Posterior vena cava (tissue), 2 donors: ENCODE measurements around the gene UACA. TPM values are rescaled to one million over a fixed set of nuclear protein-coding genes. Genes with fewer than 3 reads are reported as not detected.

Source experiments
- DNase-seq: peaks from one replicate; pipeline ENCODE4 v3.0.0-alpha.2; 2020; ENCODE audit warnings: low spot score
- intact Hi-C, 2 donors: fragments of 100-400 bp; cut with DNase I; formaldehyde crosslinking; loops; one replicate each; pipeline versions ENCODE4 v1.14.1 to v1.14.2; 2022 to 2023
- total RNA-seq, 2 donors: library from RNA; stranded (reverse); fragmentation: NEBNext Ultra II Directional; extraction: Animal tissue kit (Norgen Biotek cat#: 25700); gene quantifications; one replicate each; pipeline ENCODE4 v1.2.1, GENCODE V29; 2021
- donor health status: DM: yes; HTN: yes; CAD: no.
- donor health status: DM: yes; HTN: yes; CAD: no.

UACA gene
- total RNA-seq, 2 donors from 2014 or later, result 86.6 to 114 TPM

GRCh38 chr15:70646169-70646568, 117.2 kb downstream of the UACA start:
- DNase-seq, result no peak
- intact Hi-C loops, result no loop called here

GRCh38 chr15:70643783-70644125, 119.6 kb downstream of the UACA start:
- DNase-seq, result no peak
- intact Hi-C loops, result no loop called here

DNA sequence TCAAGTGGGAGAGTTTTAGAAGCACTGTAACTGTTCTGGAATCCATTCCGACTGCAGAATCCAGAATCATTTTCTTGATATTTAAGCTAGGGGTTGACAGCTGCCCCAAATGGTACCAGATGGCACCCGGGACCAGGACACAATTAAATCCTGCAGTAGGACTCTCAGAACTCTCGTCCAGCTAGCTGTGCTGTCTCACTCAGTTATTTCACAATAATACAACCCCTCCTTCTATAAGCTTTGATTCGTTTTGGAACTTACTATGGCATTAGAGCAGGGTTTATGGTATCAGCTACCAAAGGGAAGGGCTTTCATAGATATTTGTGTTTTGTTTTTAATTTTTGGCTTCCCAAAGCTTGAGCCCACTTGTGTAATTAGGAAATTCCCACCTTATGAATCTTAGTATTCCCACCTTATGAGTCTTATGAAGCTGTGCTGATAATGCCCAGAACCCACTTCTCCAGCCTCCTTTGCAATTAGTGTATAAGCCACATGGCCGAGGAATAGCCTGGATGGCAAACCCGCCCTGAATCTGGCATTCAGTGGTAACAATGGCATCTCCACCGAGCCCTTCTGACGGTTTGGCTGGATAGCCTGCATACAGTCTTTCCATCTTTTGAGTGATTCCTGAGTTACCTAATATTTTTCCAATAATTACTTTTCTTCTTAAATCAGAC, 120.1 kb downstream of the UACA start:
- intact Hi-C loops, result no loop called here
- DNase-seq, result no peak

- DNase-seq, result no peak
- intact Hi-C loops, result no loop called here
Measured at GRCh38 chr15:70636540-70637165, 126.7 kb downstream of the UACA start.

GRCh38 chr15:70635895-70636294, 127.5 kb downstream of the UACA start:
- no peak for DNase-seq
- intact Hi-C loops, result no loop called here

DNA sequence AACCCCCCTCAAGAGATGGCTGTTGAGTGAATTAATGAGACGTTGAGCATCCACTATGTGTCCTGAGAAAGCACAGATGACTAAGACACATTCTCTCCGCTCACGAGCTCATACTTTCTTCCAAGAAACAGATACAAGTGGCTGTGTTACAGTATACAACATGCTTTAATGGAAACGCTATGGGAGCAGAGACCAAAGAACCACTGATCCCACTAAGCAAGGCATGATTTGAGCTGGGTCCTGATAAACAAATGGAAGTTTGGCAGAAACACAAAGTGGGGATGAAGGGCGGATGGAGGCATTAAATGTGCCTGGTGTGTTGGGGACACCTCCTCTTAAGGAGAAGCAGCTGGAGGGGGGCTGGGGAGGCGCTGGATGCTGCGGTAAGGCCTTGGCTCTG, 129.4 kb downstream of the UACA start:
- no peak for DNase-seq
- intact Hi-C loops, result no loop called here

DNA sequence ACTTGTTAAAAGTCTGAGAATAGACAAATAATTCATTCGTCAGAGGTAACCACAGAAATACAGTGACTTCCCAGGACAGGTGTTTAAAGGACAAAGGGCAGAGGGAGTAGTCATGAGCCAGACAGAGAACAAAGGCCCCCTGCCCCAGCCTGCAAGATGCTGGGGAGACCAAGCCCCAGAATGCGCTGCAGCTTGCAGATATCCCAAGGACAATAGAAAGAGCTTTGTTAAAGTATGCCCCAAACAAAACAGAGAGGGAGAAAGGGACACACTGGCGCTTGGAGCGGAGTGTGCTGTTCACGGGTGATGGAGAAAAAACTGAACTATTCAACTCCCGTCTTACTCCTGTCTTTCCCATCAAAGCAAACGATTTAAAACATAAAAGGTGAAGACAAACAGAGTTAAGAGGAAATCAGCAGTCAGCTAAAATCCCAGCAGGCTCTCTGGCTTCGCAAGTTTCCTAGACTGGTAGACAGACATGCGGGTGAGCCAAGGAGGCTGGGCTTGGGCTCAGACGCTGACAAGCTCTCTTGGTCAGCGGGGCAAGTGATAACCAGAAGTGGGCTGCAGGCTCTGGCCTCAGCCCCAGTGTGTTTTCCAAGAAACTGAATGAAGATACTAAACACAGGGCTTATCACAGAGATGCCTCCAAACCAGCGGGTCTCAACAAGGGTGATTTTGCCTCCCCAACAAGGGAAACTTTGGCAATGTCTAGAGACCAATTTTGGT, 130.1 kb downstream of the UACA start:
- peak; percentile 89 for DNase-seq
- intact Hi-C loops, result no loop called here

DNA sequence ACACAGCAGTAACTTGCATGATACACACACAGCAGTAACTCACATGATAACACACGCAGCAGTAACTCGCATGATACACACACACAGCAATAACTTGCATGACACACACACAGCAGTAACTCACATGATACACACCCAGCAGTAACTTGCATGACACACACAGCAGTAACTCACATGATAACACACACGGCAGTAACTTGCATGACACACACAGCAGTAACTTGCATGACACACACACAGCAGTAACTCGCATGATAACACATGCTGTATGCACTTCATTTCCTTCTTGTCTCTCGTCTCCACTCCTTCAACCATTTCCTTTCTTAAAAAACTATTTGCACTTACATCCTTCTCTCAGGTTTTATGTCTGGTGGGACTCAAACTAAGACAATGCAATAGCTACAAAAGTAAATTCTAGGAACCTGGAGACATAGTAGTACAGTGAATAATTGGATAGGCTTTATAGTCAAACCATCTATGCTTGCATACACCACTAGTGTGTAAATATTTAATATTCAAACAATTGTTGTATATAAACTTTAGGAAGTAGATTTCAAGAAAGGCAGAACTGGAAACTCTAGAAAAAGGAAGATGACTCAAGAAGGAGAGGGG, 130.8 kb downstream of the UACA start:
- intact Hi-C loops, result no loop called here
- no peak for DNase-seq

DNA sequence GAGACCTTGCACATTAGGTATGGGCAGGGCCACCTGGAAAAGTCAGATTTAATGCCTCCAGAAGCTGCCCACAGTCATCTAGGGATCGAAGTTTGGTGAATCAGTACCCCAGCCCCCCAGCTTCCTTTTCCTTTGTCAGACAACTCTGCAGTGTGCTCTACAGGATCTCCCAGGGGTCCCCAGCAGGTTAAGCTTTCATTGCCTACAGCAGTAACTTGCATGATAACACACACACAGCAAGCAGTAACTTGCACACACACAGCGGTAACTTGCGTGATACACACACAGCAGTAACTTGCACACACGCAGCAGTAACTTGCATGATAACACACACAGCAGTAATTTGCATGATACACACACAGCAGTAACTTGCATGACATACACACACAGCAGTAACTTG, 131.3 kb downstream of the UACA start:
- DNase-seq, result no peak
- intact Hi-C loops, result no loop called here

DNA sequence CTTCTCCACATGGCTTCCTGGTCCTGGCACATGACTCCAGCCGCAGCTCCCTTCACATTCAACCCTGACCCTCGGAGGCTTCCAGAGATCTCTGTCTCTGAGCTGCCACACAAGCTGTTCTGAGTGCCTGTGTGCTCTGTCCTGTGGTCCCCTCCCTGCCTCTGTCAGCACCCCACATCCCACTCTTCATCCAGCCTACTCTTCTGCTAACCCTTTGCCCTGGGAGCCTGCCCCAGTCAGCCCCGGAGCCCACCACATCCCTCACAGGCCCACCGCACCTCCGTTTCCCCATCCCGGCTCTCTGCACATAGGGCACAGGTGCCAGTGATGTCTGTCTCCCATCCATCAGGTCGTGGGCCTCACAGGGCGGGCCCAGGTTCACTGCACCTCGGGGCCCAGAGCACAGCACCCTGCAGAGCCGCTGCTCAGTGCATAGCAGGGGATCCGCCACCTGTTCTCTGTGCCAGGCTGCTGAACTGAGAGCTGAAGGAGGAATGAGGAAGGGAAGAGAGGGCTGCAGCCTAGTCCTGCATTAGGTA, 133.6 kb downstream of the UACA start:
- intact Hi-C loops, result no loop called here
- peak; percentile 55 for DNase-seq

DNA sequence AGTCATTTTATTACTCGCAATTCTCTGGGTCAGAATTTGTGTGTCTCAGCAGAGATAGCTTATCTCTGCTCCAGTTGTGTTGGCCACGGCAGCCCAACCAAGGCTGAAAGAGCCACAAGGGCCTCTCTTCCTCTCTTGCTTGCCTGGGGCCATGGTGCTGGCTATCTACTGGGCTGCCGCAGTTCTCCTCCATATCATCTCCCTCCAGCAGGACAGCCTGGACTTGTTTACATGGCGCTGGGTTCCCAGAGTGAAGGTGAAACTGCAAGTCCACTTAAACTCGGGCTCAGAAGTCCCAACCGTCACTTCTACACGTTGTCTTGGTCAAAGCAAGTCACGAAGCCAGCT, 134.8 kb downstream of the UACA start:
- intact Hi-C loops, result no loop called here
- peak; percentile 73 for DNase-seq

DNA sequence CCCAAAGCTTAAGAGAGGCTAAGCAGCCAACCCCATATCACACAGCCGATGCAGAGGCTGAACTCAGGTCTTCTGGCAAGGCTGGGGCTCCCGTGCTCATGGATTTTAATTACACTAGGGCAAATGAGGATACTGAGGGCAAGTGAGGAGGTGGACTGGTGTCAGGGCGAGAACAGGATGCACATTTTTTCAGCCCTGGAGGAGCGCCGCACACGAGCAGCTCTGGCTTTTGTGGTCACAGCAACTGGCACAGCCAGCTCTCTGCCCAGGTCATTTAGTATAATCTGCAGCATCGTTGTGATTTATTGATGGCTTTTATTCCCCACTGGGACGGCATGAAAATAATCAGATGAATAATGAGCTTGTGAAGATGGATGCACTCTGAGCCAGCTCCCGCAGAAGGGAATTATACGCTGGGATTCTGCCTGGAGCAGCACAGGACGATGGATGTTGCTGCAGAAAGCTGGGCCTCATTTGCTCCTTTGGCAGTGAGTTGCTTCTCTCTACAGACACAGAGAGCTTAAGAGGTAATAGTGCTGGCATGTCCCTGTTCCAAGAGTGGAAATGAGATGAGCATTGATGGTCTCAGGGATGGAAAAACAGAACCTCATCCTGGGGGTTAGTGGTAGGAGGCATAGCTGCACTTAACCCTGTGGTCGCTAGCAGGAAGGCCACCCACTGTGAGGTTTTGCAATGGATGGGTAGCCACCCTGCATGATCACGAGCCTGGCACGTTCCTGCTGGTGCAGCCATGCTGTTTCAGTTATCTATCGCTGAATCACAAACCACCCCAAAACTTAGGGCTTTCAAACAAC, 135.4 kb downstream of the UACA start:
- DNase-seq, result peak; percentile 50
- intact Hi-C loops, result no loop called here

- intact Hi-C loops, result no loop called here
- no peak for DNase-seq
Measured at GRCh38 chr15:70627322-70627721, 136.0 kb downstream of the UACA start.

DNA sequence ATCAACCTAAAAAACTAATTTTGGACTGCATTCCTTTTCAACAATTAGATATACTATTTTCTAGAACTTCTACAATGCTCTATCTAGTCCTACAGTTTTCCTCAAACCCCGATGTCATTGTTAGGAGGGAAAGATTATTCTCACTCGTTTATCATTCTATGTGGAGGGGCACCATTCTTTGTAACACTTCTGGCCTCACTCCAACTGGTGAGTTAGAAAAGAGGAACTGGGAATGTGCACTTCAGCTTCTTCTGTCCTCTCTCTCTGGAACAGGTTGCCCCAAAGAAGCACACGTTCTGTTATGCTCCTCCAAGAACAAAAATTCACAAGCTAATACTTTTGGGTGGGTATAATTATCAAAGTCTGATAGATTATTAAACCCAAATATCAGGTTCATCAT, 137.9 kb downstream of the UACA start:
- intact Hi-C loops, result no loop called here
- DNase-seq, result no peak

- DNase-seq, result no peak
- intact Hi-C loops, result no loop called here
Measured at GRCh38 chr15:70625011-70625410, 138.3 kb downstream of the UACA start.

GRCh38 chr15:70618929-70619328, 144.4 kb downstream of the UACA start:
- intact Hi-C loops, result no loop called here

GRCh38 chr15:70617911-70618287, 145.5 kb downstream of the UACA start:
- no peak for DNase-seq
- intact Hi-C loops, result no loop called here

More at GRCh38 chr15:70618929-70619328, 144.4 kb downstream of the UACA start:
- no peak for DNase-seq

DNA sequence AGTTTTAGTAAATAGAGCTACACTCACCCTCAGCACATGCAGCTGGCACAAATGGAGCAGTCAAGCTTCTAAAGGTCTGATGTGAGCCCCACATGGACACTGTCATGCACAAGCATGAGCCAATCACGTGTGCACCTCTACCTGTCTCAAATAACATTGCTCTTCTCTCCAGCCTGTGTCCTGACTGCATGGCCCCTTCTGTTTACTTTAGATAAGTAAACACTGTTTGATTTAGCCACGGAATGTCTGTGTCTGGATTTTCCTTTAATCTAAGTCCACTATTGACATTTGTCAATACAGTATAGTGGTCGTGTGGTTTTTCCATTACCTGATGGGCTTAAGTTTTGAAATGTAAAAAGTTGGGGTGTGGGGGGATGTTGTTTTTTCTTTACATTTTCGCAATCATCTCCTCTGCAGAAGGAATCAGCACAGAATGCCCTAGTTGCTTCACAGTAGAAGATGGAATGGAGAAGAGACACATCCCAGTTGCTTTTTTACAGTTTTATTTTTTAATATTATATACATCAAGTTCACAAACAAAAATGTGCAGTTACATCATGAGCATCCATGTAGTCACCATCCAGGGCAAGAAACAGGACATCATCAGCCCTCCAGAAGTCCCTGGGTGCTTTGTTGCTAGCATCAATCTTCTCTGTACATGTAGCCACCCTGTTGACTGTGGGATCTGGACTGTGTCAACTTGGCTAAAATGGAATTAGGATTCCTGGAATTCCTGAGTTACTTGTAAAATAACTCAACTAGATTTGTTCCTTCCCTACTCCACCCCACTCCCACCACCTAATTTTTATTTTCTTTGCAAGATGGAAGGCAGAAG, 146.1 kb downstream of the UACA start:
- no peak for DNase-seq
- intact Hi-C loops, result no loop called here
